ENCODE data around the gene LPP.

The LPP gene

GRCh38 chr3:188339410-188340295, 185.7 kb downstream of the LPP start:
- peak; percentile 45 to 53 for DNase-seq

GRCh38 chr3:188341501-188341900, 187.5 kb downstream of the LPP start:
- no peak for DNase-seq

GRCh38 chr3:188342991-188343732, 189.2 kb downstream of the LPP start:
- DNase-seq = no peak

- no peak for DNase-seq
Observed at GRCh38 chr3:188343894-188344293, 189.9 kb downstream of the LPP start.

- DNase-seq = no peak
Observed at GRCh38 chr3:188345223-188345622, 191.3 kb downstream of the LPP start.

GRCh38 chr3:188348435-188349244, 194.7 kb downstream of the LPP start:
- no peak for DNase-seq

- no peak for DNase-seq
Observed at GRCh38 chr3:188349351-188349901, 195.5 kb downstream of the LPP start.

- no peak for DNase-seq
Observed at GRCh38 chr3:188349933-188350332, 196.0 kb downstream of the LPP start.

GRCh38 chr3:188350961-188351360, 197.0 kb downstream of the LPP start:
- no peak for DNase-seq

- no peak for DNase-seq
Observed at GRCh38 chr3:188351648-188352047, 197.7 kb downstream of the LPP start.

- DNase-seq = no peak
Observed at GRCh38 chr3:188352196-188352927, 198.4 kb downstream of the LPP start.

- no peak for DNase-seq
Observed at GRCh38 chr3:188353426-188353825, 199.5 kb downstream of the LPP start.

- no peak for DNase-seq
Observed at GRCh38 chr3:188358787-188359493, 205.0 kb downstream of the LPP start.

GRCh38 chr3:188360364-188360881, 206.5 kb downstream of the LPP start:
- no peak for DNase-seq

- DNase-seq = no peak
Observed at GRCh38 chr3:188361888-188362287, 207.9 kb downstream of the LPP start.

- no peak for DNase-seq
Observed at GRCh38 chr3:188362405-188362831, 208.5 kb downstream of the LPP start.

- DNase-seq = no peak
Observed at GRCh38 chr3:188365184-188365583, 211.2 kb downstream of the LPP start.

- DNase-seq = no peak
Observed at GRCh38 chr3:188365988-188366698, 212.2 kb downstream of the LPP start.

- DNase-seq = no peak
Observed at GRCh38 chr3:188367678-188368077, 213.7 kb downstream of the LPP start.

GRCh38 chr3:188369526-188369925, 215.6 kb downstream of the LPP start:
- DNase-seq = no peak

All from stimulated activated CD4-positive, alpha-beta T cell treated with anti-CD3 and anti-CD28 coated beads, Interleukin-2, amount 100 ng/mL, for 24 hours (primary cell).